Liver (tissue), 9 donors: Measurements from ENCODE around the gene EIF3K. TPM values are rescaled to one million over a fixed set of nuclear protein-coding genes. Genes with fewer than 3 reads are reported as not detected.

ENCODE experiments used
- DNase-seq: peaks from one replicate; pipeline ENCODE4 v3.0.0-alpha.2; 2017; ENCODE audit warnings: low spot score
- H3K27ac ChIP-seq, 2 donors: one replicate each; pipeline ENCODE4 v1.7.0; 2013; ENCODE audit warnings: inconsistent platforms in 2 of 2, low read length in 2 of 2, control low read depth in 1 of 2, low read depth in 1 of 2, mild to moderate bottlenecking in 1 of 2
- H3K27me3 ChIP-seq, 4 donors: one replicate each; pipeline versions ENCODE4 v1.6.1 to v1.7.0; 2013; ENCODE audit warnings: low read length in 3 of 4, inconsistent platforms in 1 of 4, mild to moderate bottlenecking in 1 of 4, moderate library complexity in 1 of 4; ENCODE audit not compliant: control insufficient read depth in 4 of 4, insufficient read depth in 4 of 4
- H3K36me3 ChIP-seq, 4 donors: one replicate each; pipeline versions ENCODE4 v1.6.1 to v1.7.0; 2013; ENCODE audit warnings: low read length in 3 of 4, mild to moderate bottlenecking in 3 of 4, low read depth in 1 of 4, moderate library complexity in 1 of 4; ENCODE audit not compliant: control insufficient read depth in 4 of 4, insufficient read depth in 3 of 4
- H3K4me1 ChIP-seq, 4 donors: one replicate each; pipeline versions ENCODE4 v1.6.1 to v1.7.0; 2013; ENCODE audit warnings: low read length in 3 of 4, mild to moderate bottlenecking in 3 of 4, moderate library complexity in 1 of 4; ENCODE audit not compliant: control insufficient read depth in 4 of 4, insufficient read depth in 4 of 4
- H3K4me3 ChIP-seq, 3 donors: one replicate each; pipeline versions ENCODE4 v1.6.1 to v1.7.0; 2013; ENCODE audit warnings: low read length in 3 of 3, control low read depth in 1 of 3, low read depth in 1 of 3, mild to moderate bottlenecking in 1 of 3
- H3K9ac ChIP-seq, 2 donors: one replicate each; pipeline ENCODE4 v1.7.0; 2013; ENCODE audit warnings: low read length in 2 of 2, mild to moderate bottlenecking in 2 of 2, moderate library complexity in 2 of 2, control low read depth in 1 of 2, low read depth in 1 of 2
- H3K9me3 ChIP-seq, 4 donors: one replicate each; pipeline versions ENCODE4 v1.6.1 to v1.7.0; 2013; ENCODE audit warnings: low read length in 3 of 4; ENCODE audit not compliant: control insufficient read depth in 4 of 4
- ATF3 ChIP-seq: IDR thresholded peaks from 2 replicates; pipeline ENCODE4 v1.6.1; 2016; ENCODE audit warnings: antibody characterized with exemption
- CTCF ChIP-seq: fragments of 150-350 bp; IDR thresholded peaks from 2 replicates; pipeline ENCODE4 v1.5.1; 2017; ENCODE audit warnings: improper control_type of control experiment, low read depth, low read length; ENCODE audit not compliant: missing input control
- FOXA1 ChIP-seq: IDR thresholded peaks from 2 replicates; pipeline ENCODE4 v1.6.1; 2016; ENCODE audit warnings: antibody characterized with exemption
- FOXA2 ChIP-seq: IDR thresholded peaks from 2 replicates; pipeline ENCODE4 v1.6.1; 2016; ENCODE audit warnings: antibody characterized with exemption
- GABPA ChIP-seq, 2 donors: IDR thresholded peaks in 1 of 2; conservative IDR thresholded peaks in 1 of 2; 2 replicates each; pipeline ENCODE4 v1.6.1; 2016; ENCODE audit warnings: antibody characterized with exemption in 2 of 2, mild to moderate bottlenecking in 1 of 2, moderate library complexity in 1 of 2
- JUND ChIP-seq, 2 donors: IDR thresholded peaks; 2 replicates each; pipeline ENCODE4 v1.6.1; 2016; ENCODE audit warnings: antibody characterized with exemption in 2 of 2
- MAX ChIP-seq: IDR thresholded peaks from 2 replicates; pipeline ENCODE4 v1.6.1; 2016; ENCODE audit warnings: antibody characterized with exemption
- NR2F2 ChIP-seq: IDR thresholded peaks from 2 replicates; pipeline ENCODE4 v1.6.1; 2016; ENCODE audit warnings: antibody characterized with exemption
- RAD21 ChIP-seq, 2 donors: IDR thresholded peaks; 2 replicates each; pipeline ENCODE4 v1.6.1; 2016; ENCODE audit warnings: antibody characterized with exemption in 2 of 2, mild to moderate bottlenecking in 2 of 2
- REST ChIP-seq: IDR thresholded peaks from 2 replicates; pipeline ENCODE4 v1.6.1; 2016; ENCODE audit warnings: antibody characterized with exemption, mild to moderate bottlenecking
- RXRA ChIP-seq, 2 donors: IDR thresholded peaks; 2 replicates each; pipeline ENCODE4 v1.6.1; 2017 to 2018; ENCODE audit warnings: antibody characterized with exemption in 2 of 2, mild to moderate bottlenecking in 1 of 2
- SP1 ChIP-seq: IDR thresholded peaks from 2 replicates; pipeline ENCODE4 v1.6.1; 2018; ENCODE audit warnings: antibody characterized with exemption, mild to moderate bottlenecking
- TAF1 ChIP-seq: conservative IDR thresholded peaks from 2 replicates; pipeline ENCODE4 v1.6.1; 2016; ENCODE audit warnings: antibody characterized with exemption, mild to moderate bottlenecking
- YY1 ChIP-seq: IDR thresholded peaks from 2 replicates; pipeline ENCODE4 v1.6.1; 2016; ENCODE audit warnings: antibody characterized with exemption, mild to moderate bottlenecking
- ZBTB33 ChIP-seq: IDR thresholded peaks from 2 replicates; pipeline ENCODE4 v1.6.1; 2016; ENCODE audit warnings: antibody characterized with exemption
- WGBS: extraction: QIAGEN DNeasy Blood & Tissue Kit; methylation state at CpG from one replicate; pipeline ENCODE4 v1.1.7; 2013; 5-methylcytosine and 5-hydroxymethylcytosine counted together
- polyA plus RNA-seq, 2 donors: library from polyadenylated mRNA; stranded (reverse) in 1 of 2; unstranded in 1 of 2; fragments of 200-250 nt in 1 of 2; fragments of >200 nt in 1 of 2; fragmentation: Nextera tagmentation in 1 of 2; extraction: Ambion mirVana in 1 of 2; gene quantifications; one replicate each; pipeline versions ENCODE4 v1.2.1 to v1.2.3, GENCODE V29; 2013 to 2015
- total RNA-seq, 2 donors: library from RNA; depleted of rRNA; stranded (reverse); fragments of >200 nt; gene quantifications; one replicate each; pipeline ENCODE4 v1.2.3, GENCODE V29; 2014
- donor health status: healthy.
- donor health status: healthy.
- donor health status: healthy.
- donor health status: healthy.
- donor health status: healthy.

EIF3K gene
- total and polyA plus RNA-seq, 4 donors: 118 to 240 (median 151) TPM

- H3K9ac ChIP-seq: peak overlapping the region in 1 of 2 donors; percentile 12
- H3K27ac ChIP-seq: peak overlapping the region in 1 of 2 donors; percentile 79
- peak overlapping the region in 2 of 3 donors; percentile 5 to 19 for H3K4me3 ChIP-seq
- H3K27me3 ChIP-seq: no peaks in the 10 kb centered on the region
- no peak for DNase-seq
- 80% methylated on average over 9 of the region's 9 CpGs for WGBS
- H3K4me1 ChIP-seq: peaks cover 2 to 20% (median 15%) of the 10 kb centered on the region in 4 donors
- peaks cover 2 to 23% (median 14%) of the 10 kb centered on the region in 4 donors for H3K36me3 ChIP-seq
- H3K9me3 ChIP-seq: no peaks in the 10 kb centered on the region
- no peak for TF ChIP-seq MAX
- TF ChIP-seq FOXA2: no peak
- TF ChIP-seq SP1: no peak
- no peak for TF ChIP-seq RAD21 (IDR thresholded peaks at IDR 0.05)
- no peak for TF ChIP-seq ATF3
- no peak for TF ChIP-seq RXRA (IDR thresholded peaks at IDR 0.05)
- no peak for TF ChIP-seq GABPA (IDR thresholded peaks at IDR 0.05 in 1 of 2, conservative IDR thresholded peaks at IDR 0.05 in 1 of 2)
- no peak for TF ChIP-seq JUND (IDR thresholded peaks at IDR 0.05)
- TF ChIP-seq NR2F2: no peak
- no peak for TF ChIP-seq TAF1
- no peak for TF ChIP-seq YY1
- no peak for TF ChIP-seq CTCF
- no peak for TF ChIP-seq FOXA1
- no peak for TF ChIP-seq REST
- no peak for TF ChIP-seq ZBTB33
Measured at GRCh38 chr19:38617283-38617763, 1.7 kb upstream of the EIF3K start.
